HG03159 (cell line): ENCODE results near the gene SEC23B.
"Not testable (repeated sequence)": the region's sequence is repeated elsewhere in the genome, so short reads cannot be mapped to it uniquely, and the experiment has no call there.

Experiments used
- ATAC-seq: cut with Tn5 transposase; IDR thresholded peaks from one replicate; pipeline ENCODE4 v1.9.1; 2021; ENCODE audit warnings: mild to moderate bottlenecking, moderate library complexity; ENCODE audit not compliant: unreplicated experiment

The SEC23B gene

DNA sequence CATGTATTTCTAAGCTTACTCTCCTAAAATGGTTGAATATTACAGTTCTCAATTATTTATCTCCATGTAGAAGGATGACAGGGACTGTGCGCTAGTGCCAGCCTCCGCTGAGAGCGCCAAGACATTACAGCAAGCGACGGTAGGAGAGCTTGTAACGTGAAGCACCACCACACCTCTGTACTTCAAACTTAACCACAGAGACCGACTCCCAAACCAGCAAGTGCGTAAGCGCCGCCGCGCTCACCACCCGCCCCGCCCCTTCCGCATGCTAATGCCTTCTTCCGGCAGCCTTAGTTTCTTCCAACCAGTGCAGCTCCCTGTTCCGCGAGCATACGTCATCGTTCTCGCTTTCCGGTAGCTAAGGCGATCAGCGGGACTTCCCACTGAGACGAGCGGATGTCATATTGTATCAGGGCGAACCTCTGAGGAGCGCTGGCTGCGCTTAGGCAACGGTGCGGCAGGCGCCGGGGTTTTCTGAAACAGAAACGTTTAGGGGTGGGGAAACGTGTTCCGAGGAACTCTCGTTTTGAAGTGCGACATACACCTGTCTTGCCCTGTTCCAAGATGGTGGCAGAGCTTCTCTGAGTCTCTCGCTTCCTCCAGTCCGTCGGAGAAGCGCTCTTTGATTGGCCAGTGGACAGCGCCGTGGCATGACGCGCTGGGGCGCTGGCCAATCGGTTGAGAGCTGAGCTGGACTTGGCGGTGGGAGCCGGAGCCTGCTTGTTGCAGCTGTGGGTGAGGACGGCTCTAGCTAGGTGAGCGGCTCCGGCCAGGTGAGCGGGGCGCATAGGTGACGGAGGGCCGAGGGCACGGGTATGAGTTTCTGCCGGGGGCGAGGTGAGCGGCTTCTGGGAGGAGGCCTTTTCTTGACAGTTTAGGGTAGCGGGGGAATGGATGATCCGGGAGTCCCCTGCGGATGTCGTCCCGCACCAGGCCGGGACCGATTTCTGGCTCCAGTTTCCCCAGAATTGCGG lies at the start of gene SEC23B:
TSS of gene SEC23B (plus strand) at position 723 of the 974 bp plus-strand sequence. CDS start 2,896 bp downstream, outside the sequence.
- ATAC-seq: peak; percentile 96

DNA sequence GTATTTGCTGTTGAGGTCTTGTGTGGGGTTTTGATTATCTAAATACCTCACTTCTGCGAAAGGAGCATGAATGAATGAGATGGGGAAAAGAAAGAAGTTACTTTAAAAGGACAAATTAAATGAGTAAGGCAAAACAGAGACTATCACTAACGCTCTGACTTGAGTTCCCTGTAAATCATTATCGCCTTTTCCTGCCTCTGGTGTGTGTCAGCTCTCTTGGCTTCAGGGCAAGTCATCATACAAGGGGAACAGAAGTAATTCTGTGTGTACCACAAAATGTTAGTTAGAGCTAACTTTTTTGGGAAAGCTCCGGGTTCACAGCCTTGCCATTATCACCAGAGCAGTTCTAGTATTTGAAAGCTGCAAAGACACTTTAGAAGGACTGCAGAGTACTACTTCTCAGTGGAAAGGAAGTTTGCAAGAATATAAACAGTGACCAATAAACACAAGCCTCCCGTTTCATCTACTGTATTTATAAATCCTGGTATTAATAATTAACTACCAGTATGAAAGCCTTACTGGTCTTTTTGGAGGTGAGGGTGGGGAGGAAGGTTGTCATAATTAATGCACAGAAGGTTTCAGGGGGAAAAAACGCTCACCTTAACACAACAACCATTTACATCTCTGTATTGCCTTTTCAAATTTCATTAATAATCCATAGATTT lies 42.1 kb upstream of the SEC23B start:
- no peak for ATAC-seq

DNA sequence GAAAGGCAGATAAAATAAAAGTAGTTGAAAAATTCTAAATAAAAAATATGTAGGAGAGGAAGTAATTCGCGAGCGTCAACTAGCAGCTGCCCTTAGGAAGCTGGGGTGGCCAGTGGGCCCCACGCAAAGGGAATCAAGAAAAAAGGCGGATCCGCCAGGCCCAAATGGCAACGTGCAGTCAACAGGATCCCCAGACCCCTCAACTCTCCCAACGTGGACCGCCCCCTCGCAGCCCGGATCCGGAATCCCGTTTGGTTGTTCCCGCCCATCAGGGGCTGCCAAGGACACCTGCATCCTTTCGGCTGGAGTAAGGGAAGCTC lies 41.2 kb upstream of the SEC23B start:
- ATAC-seq: peak; percentile 18

DNA sequence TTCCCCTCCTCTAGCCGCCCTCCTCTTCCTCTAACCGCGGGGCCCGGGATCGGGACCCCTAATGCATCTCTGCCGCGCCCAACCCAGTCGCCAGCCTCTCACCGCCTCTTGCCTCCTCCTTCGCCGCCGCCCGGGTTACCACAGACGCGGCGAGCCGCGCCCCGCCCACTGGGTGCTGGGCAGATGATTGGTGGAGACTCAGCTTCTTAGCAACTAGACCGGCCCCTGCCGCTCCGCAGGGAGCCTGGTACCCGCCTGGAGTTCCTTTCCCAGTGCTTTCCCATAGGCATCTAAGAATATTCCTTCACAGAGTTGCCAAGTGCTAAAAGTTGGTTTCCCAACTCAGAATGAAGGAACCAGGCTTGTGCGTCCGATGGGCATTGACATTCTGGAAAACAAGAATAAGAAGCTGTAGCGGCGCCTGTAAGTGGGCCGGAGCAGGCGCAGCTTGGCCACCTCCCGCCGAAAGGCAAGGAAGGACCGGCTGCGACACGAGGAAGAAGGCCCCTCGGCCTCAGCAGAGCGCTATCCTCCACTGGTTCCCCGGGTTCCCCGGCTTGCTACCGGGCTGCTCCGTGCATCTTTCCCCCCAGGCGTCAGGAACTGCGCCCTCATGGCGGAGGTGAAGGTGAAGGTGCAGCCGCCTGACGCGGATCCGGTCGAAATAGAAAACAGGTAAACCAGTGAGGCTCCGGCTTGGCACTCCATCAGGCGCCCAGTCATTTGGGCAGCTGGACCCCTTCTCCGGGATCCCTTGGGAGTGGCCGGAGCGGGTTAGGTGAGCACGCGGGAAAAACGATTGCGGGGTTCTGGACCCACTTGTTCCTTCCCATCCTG lies 40.6 kb upstream of the SEC23B start, which contains the start of the genes DZANK1 and POLR3F:
TSS of gene DZANK1 (minus strand) at position 137 of the 837 bp plus-strand sequence. CDS start 1,672 bp downstream, outside the sequence.
TSS of gene POLR3F (plus strand) at position 497 of the 837 bp plus-strand sequence. CDS start at position 614, 117 bp downstream.
- peak; percentile 97 for ATAC-seq

DNA sequence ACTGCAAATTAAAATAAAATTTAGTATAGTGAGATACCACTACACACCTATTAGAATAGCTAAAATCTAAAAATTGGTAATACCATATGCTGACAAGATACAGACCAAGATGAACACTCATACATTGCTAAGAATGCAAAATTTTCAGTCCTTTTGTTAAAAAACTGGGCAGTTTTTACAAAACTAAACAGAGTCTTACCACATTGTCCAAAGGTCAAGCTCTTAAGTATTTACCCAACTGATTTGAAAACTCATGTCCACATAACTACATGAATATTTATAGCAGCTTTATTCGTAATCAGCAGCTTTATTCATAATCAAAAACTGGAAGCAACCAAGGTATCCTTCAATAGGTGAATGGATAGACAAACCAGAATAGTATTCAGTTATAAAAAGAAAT lies 30.5 kb upstream of the SEC23B start:
- no peak for ATAC-seq

DNA sequence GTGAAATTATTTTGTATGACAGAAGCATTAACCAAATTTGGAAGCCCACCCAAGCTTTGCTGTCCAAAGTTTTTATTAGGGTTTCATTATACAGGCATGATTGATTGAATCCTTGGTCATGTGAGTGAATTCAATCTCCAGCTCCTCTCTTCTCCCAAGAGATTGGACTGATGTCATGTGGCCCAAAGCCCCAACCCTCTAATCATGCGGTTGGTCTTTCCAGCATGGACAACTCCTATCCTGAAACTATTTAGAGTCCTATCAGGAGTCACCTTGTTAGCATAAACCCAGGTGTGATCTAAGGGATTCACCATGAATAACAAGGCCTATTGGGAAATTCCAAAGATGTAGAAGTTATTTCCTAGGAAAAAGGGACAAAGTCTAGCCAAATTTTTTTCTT lies 29.9 kb upstream of the SEC23B start:
- no peak for ATAC-seq

DNA sequence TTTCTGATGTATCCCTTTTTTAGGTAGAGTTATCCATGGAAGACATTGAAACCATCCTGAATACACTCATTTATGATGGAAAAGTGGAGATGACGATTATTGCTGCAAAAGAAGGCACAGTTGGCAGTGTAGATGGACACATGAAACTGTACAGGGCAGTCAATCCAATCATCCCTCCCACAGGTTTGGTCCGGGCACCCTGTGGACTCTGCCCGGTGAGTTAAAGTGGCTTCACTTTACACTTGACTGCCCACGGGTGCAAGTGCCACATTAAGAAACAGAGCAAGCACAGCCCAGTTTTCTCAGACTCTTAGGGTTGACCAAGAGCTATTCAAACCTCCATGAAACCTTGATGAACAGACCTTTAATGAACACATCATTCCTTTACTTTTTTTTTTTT lies 26.1 kb upstream of the SEC23B start:
- no peak for ATAC-seq

DNA sequence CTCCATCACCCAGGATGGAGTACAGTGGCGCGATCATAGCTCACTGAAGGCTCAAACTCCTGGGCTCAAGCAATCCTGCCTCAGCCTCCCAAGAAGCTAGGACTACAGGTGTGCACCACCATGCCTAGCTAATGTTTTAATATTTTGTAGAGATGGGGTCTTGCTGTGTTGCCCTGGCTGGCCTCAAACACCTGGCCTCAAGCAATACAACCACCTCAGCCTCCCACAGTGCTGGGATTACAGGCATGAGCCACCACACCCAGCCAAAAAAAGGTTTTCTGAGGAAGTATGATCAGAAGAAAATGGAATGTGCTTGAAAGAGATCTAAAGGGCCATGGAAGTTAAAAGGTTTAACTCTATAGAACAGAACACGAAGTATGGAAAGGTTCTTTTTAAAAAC lies 19.4 kb upstream of the SEC23B start:
- ATAC-seq: no peak

DNA sequence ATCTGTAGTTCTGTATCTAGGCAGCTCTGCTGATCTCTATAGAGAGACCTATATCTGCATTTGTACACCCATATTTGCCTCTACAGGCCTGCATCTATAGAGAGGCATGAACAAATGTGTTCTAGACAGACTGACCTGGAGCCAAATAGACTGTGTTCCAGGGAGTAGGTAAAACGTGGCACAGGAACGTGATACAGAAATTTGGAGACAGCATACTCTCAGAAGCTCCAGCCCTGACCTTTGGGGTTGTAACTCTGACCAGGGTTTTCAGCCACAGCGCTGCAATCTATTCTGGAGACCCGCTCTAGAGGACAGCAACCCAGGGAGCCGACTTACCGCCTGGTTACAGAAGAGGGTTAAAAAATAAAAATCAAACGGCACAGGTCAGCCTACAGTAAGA lies 11.7 kb upstream of the SEC23B start:
- no peak for ATAC-seq

DNA sequence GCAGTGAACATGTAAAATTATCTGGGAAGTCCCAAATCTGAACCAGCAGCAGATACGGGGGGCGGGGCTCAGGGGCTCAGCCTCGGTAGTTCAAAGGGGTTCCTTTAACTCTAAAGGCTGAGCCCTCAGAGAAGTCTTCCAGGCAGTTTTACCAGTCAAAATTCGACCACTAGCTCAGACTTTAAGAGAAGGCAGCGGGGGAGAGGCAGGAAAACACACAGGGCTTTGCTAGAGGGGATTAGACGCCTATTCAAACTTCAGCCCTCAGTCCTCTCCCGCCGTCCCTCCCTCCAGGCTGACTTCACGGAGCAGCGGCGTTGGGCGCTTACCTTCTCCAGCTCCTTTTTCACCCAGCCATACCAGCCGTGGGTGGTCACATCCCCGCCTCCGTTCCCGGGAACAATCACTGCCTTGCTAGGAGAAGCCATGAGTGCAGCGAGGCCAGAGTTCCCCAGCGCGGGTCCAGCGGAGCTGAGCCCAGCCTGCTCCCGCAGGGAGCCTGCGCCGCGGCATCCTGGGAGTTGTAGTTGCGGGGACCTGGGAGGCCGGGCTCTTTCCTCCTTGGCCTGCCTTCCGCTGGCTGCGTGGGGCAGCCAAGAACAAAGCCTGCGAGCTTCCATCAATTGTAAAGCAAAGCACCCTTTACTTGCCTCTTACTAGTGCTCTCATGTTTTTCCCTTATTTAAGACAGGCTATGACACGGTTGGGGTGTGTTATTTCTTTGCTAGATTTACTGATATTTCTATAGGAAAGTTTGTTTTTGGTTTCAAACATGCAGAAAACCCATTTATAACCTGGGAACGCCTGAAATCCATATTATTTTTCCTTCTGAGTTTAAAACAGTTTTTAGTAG lies 10.8 kb upstream of the SEC23B start, which contains the start of gene RBBP9:
TSS of gene RBBP9 (minus strand) at position 486 of the 853 bp plus-strand sequence. CDS start at position 428, 58 bp downstream.
- ATAC-seq: peak; percentile 97

DNA sequence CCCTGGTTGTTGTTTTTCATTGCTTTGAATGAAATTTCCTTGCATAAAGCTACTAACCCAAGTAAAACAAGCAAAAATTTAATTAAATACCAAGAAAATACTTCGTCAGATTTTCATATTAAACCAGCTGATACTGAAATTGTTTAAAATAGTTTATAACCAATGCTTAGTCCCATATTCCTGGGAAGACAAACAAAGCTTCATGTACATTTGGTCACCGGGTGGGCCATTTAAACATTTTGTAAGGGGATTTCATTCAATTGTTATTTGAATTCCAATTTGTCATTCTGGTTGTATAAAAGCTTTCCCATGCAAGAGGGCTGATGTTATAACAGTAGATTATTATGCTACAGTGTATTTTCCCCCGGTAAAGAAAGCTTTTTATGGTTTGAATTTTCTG lies 10.1 kb upstream of the SEC23B start:
- no peak for ATAC-seq

DNA sequence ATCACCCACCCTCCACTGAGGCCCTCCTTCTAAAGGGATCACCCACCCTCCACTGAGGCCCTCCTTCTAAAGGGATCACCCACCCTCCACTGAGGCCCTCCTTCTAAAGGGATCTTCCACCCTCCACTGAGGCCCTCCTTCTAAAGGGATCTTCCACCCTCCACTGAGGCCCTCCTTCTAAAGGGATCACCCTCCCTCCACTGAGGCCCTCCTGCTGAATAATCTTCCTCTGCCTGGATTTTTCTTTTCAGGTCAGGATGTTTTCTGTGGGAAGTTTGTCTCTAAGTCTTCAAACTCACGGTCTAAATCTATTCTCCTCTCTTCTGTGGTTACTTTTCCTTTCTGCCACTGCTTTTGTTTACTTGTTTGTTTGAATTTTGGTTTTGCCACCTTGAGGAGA lies 6.1 kb upstream of the SEC23B start:
- ATAC-seq: not testable (repeated sequence)

DNA sequence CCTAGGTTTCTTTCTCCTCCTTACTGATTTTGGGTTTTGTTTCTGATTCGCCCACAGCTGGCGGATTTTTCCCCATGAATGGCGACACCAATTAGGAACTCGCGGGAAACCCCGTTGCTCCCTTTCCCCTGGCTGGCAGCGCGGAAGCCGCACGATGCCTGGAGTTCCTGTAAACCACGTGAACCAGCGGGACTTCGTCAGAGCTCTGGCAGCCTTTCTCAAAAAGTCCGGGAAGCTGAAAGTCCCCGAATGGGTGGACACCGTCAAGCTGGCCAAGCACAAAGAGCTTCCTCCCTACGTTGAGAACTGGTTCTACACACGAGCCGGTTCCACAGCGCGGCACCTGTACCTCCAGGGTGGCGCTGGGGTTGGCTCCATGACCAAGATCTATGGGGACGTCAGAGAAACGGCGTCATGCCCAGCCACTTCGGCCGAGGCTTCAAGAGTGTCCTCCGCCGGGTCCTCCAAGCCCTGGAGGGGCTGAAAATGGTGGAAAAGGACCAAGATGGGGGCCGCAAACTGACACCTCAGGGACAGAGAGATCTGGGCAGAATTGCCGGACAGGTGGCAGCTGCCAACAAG lies 3.2 kb upstream of the SEC23B start:
- ATAC-seq: no peak

DNA sequence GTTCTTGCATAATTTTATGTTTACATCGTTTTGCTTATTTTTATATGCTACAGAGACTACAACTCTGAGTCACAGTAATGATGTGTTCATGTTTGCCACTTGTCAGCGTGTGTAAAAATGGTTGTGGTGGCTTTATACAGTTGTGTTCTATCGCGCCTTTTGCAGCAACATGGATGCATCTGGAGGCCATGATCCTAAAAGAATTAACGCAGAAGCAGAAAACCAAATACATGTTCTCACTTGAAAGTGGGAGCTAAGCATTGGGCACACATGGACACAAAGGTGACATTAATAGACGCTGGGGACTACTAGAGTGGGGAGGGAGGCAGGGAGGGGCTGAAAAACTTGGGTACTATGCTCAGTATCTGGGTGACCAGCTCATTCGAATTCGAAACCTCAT lies 996 bp upstream of the SEC23B start:
- no peak for ATAC-seq

DNA sequence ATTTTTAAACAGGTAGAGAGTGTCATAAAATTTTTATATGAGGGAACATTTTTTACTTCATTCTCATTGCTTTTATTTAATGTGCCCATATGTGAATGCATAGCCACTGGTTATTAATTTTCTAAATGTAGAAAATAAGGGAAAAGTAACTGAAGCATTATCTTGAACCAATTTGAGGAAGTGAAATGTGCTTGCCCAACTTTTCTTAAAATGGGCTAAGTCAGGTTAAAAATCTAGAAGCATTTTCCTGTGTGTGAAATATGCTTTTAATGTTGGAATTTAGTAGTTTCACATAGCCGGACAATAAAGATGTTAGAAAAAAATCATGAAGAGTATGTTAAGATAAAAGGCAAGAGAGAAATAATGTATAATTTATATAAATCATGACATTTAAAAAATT lies 3.8 kb downstream of the SEC23B start:
- ATAC-seq: no peak

DNA sequence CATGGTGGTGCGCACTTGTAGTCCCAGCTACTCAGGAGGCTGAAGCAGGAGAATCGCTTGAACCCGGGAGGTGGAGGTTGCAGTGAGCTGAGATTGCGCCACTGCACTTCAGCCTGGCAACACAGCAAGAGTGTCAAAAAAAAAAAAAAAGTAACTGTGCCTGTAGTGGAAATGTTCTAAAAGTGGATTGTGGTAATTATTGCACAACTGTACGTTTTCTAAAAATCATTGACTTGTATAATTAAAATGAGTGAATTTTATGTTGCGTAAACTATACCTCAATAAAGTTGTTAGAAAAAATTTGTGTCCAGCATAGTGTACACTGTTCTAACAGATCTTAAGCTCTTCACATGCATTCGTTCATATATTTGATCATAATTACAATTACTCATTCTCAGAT lies 5.5 kb downstream of the SEC23B start:
- ATAC-seq: no peak

DNA sequence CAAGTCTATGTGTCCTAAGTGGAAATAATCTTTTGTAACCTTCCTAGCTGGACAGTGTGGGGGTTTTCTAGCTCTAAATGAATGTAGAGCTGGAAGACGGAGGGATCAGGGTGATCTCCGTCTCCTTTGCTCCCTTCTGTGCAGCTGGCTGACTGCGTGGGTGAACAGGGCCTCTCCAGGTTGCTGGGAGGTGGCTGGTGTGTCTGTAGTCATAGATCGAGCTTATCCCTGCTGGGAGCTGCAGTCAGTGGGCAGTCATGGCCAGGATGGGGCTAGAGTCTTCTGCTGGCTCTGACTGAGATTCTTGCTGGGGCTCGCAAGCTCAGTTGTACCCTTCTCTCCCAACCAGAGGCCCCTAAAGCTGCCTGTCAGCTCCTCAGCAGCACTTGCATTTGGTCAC lies 6.4 kb downstream of the SEC23B start:
- no peak for ATAC-seq

DNA sequence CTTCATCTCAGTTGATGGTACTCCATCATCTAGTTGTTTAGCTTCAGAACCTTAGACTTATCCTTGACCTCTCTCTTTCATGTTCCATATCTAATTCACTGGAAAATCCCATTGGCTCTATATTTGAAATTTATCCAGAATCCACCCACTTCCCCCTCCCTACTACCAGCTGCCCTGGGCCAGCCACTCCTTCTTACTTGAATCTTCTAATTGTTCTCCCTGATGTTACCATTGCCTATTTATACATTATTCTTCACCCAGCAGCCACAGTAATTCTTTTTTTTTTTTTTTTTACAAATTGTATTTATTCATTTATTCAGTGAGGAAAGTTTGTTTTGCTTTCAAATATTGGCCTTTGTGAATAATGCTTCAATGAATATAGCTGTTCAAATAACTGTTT lies 8.2 kb downstream of the SEC23B start:
- no peak for ATAC-seq

DNA sequence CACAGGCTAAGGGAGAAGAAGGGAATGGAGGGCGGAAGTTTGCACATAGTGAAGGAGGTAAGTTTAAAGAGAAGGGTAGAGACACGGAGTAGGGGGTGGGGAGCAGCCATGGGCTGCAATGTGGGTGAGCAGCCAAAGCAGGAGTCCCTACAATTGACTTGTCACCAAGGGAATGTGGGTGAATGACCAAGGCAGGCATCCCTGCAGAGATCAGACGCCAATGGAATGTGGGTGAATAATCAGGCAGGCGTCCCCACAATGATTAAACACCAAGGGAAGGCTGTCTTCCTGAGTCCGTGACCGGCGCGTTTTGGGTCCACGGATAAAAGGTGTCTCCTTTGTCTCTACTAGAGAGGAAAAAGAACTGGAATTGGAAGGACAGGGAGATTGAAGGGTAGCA lies 14.3 kb downstream of the SEC23B start:
- not testable (repeated sequence) for ATAC-seq

DNA sequence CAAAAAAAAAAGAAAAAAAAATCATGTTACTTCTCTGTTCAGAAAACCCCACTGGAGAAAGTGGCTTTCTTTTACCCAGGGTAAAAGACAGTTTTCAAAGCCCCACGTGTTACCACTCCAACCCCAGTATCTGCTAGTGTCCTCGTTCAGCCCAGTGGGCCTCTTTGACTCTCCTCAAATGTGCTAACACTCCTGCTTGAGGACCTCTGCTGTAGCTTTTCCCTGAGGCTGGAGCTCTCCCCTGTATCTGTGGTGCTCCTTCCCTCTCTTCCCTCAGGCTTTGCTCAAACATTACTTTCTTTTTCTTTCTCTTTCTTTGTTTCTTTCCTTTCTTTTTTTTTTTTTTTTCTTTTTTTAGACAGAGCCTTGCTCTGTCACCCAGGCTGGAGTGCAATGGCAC lies 15.3 kb downstream of the SEC23B start:
- no peak for ATAC-seq
